ENCODE data around the gene PROK1.

- no peak for TF ChIP-seq CTCF (IDR thresholded peaks at IDR 0.05)
- no peak for TF ChIP-seq POLR2A (IDR thresholded peaks at IDR 0.05)
- TF ChIP-seq EP300 (IDR thresholded peaks at IDR 0.05), result no peak
These were observed 17.1 kb upstream of the PROK1 start for GRCh38 chr1:110433803-110434202.
